Keratinocyte (primary cell): ENCODE measurements around the gene RDH13. TPM values are rescaled to one million over a fixed set of nuclear protein-coding genes. Genes with fewer than 3 reads are reported as not detected.

Experiments
- DNase-seq: peaks from one replicate; pipeline ENCODE4 v3.0.0-alpha.2; 2011; ENCODE audit warnings: low read depth, missing footprints, low spot score
- FAIRE-seq: peaks from 2 replicates; lab custom pipeline; 2011; peaks lifted over from hg19 to GRCh38; lab: Jason Lieb, UNC
- H2AFZ ChIP-seq: 2 replicates; pipeline ENCODE4 v1.6.0; 2012; ENCODE audit warnings: low read length, control low read depth, inconsistent platforms; ENCODE audit not compliant: control insufficient read depth
- H3K27ac ChIP-seq: 2 replicates; pipeline ENCODE4 v1.5.1; 2011; ENCODE audit warnings: low read length; ENCODE audit not compliant: control insufficient read depth, insufficient read depth
- H3K27me3 ChIP-seq: 3 replicates; pipeline ENCODE4 v1.6.0; 2011; ENCODE audit warnings: low read length; ENCODE audit not compliant: control insufficient read depth, insufficient read depth; ENCODE audit errors: extremely low read depth
- H3K36me3 ChIP-seq, 2 experiments: 2 replicates in 1 of 2; 3 replicates in 1 of 2; pipeline ENCODE4 v1.5.1; 2011; ENCODE audit warnings: low read length in 2 of 2, mild to moderate bottlenecking in 1 of 2; ENCODE audit not compliant: control insufficient read depth in 2 of 2, insufficient read depth in 2 of 2; ENCODE audit errors: extremely low read depth in 1 of 2
- H3K4me1 ChIP-seq: 3 replicates; pipeline ENCODE4 v1.5.1; 2011; ENCODE audit warnings: low read length; ENCODE audit not compliant: control insufficient read depth, insufficient read depth; ENCODE audit errors: extremely low read depth
- H3K4me2 ChIP-seq: 3 replicates; pipeline ENCODE4 v1.6.0; 2011; ENCODE audit warnings: low read depth, low read length; ENCODE audit not compliant: control insufficient read depth, insufficient read depth; ENCODE audit errors: extremely low read depth
- H3K4me3 ChIP-seq, 3 experiments: fragments of 200-600 bp in 1 of 3; sonication (generic) in 1 of 3; 2 replicates in 2 of 3; 3 replicates in 1 of 3; pipeline ENCODE4 v1.5.1; 2011 to 2016; ENCODE audit warnings: low read length in 3 of 3, mild to moderate bottlenecking in 3 of 3, control low read depth in 2 of 3, inconsistent platforms in 1 of 3, low read depth in 1 of 3, mixed read lengths in 1 of 3, mixed run types in 1 of 3, moderate library complexity in 1 of 3; ENCODE audit not compliant: control insufficient read depth in 2 of 3, insufficient read depth in 2 of 3; ENCODE audit errors: extremely low read depth in 1 of 3
- H3K79me2 ChIP-seq: 2 replicates; pipeline ENCODE4 v1.6.0; 2012; ENCODE audit warnings: low read length; ENCODE audit not compliant: control insufficient read depth, insufficient read depth
- H3K9ac ChIP-seq: 3 replicates; pipeline ENCODE4 v1.6.0; 2011; ENCODE audit warnings: low read length; ENCODE audit not compliant: control insufficient read depth, insufficient read depth; ENCODE audit errors: extremely low read depth
- H3K9me1 ChIP-seq: 3 replicates; pipeline ENCODE4 v1.6.0; 2011; ENCODE audit warnings: low read length; ENCODE audit not compliant: control insufficient read depth, insufficient read depth; ENCODE audit errors: extremely low read depth
- H3K9me3 ChIP-seq: 2 replicates; pipeline ENCODE4 v1.5.1; 2012; ENCODE audit warnings: low read depth, low read length; ENCODE audit not compliant: control insufficient read depth
- H4K20me1 ChIP-seq: 3 replicates; pipeline ENCODE4 v1.6.0; 2011; ENCODE audit warnings: low read length; ENCODE audit not compliant: control insufficient read depth, insufficient read depth; ENCODE audit errors: extremely low read depth
- CTCF ChIP-seq, 3 experiments: IDR thresholded peaks in 1 of 3; conservative IDR thresholded peaks in 1 of 3; optimal IDR thresholded peaks in 1 of 3; 2 replicates in 2 of 3; 3 replicates in 1 of 3; pipeline versions ENCODE3 to v1.5.1; 2011; ENCODE audit warnings: low read length in 3 of 3, mild to moderate bottlenecking in 3 of 3, moderate library complexity in 2 of 3, control low read depth in 1 of 3, inconsistent platforms in 1 of 3; ENCODE audit not compliant: insufficient read depth in 2 of 3; ENCODE audit errors: extremely low read depth in 1 of 3
- EZH2 ChIP-seq: IDR thresholded peaks from one replicate; pipeline ENCODE4 v1.6.1; 2012; ENCODE audit warnings: inconsistent platforms, mild to moderate bottlenecking, low read length, moderate library complexity
- dilution Hi-C: fragments of 300-500 bp; cut with MboI; formaldehyde crosslinking; loops from one replicate; pipeline ENCODE4 v1.7.0; 2020; ENCODE audit warnings: low sequenced_read_pairs; ENCODE audit not compliant: extremely low pct_ligation_motif_present
- polyA plus RNA-seq, 5 experiments: library from polyadenylated mRNA; depleted of rRNA in 3 of 5; stranded (reverse) in 3 of 5; stranded (forward) in 1 of 5; unstranded in 1 of 5; fragments of >200 nt; gene quantifications; 1 replicate in 1 of 5; 2 replicates in 3 of 5; 3 replicates in 1 of 5; pipeline versions ENCODE4 v1.2.1 to v1.2.3, GENCODE V29; 2011 to 2012; ENCODE audit warnings: missing spikeins in 2 of 5, low read depth in 1 of 5, low replicate concordance in 1 of 5

RDH13 gene
- polyA plus RNA-seq, 1 donor (not counting 4 experiments of a cell fraction or from before 2014, with no cell fraction given), result 10.6 TPM

GRCh38 chr19:55099557-55100506 lies 36.9 kb upstream of the RDH13 start:
- H3K27ac ChIP-seq, result no peak overlapping the region
- no peak for FAIRE-seq

GRCh38 chr19:55098716-55099556 lies 36.0 kb upstream of the RDH13 start:
- H2AFZ ChIP-seq, result no peak overlapping the region
- H3K9me3 ChIP-seq, result no peaks in the 10 kb centered on the region
- H3K4me2 ChIP-seq, result no peak overlapping the region
- no peak overlapping the region for H3K9ac ChIP-seq
- H3K4me1 ChIP-seq, result no peaks in the 10 kb centered on the region
- no peak overlapping the region for H3K4me3 ChIP-seq
- peaks cover 3 to 33% of the 10 kb centered on the region in 2 experiments for H3K36me3 ChIP-seq
- H3K27ac ChIP-seq, result no peak overlapping the region
- H3K9me1 ChIP-seq, result no peaks in the 10 kb centered on the region
- dilution Hi-C loops, result no loop called here
- DNase-seq (no peak), FAIRE-seq (no peak)
- H4K20me1 ChIP-seq, result peaks cover 7% of the 10 kb centered on the region
- no peaks in the 10 kb centered on the region for H3K79me2 ChIP-seq
- H3K27me3 ChIP-seq, result no peaks in the 10 kb centered on the region
- TF ChIP-seq CTCF (optimal IDR thresholded peaks at IDR 0.05 in 1 of 3, IDR thresholded peaks at IDR 0.05 in 1 of 3, conservative IDR thresholded peaks at IDR 0.05 in 1 of 3; ENCODE audit: extremely low read depth in 1 of 3, insufficient read depth in 2 of 3, low read length in 3 of 3) (no peak), EZH2 (no peak)

More at GRCh38 chr19:55099557-55100506, 36.9 kb upstream of the RDH13 start:
- H3K9me1 ChIP-seq, result no peaks in the 10 kb centered on the region
- no peaks in the 10 kb centered on the region for H3K9me3 ChIP-seq
- H3K79me2 ChIP-seq, result no peaks in the 10 kb centered on the region
- no peak overlapping the region for H3K4me2 ChIP-seq
- H3K27me3 ChIP-seq, result no peaks in the 10 kb centered on the region
- no peaks in the 10 kb centered on the region for H3K4me1 ChIP-seq
- no peak overlapping the region for H2AFZ ChIP-seq
- H3K4me3 ChIP-seq, result no peak overlapping the region
- H3K9ac ChIP-seq, result no peak overlapping the region
- H3K36me3 ChIP-seq, result peaks cover 3 to 30% of the 10 kb centered on the region in 2 experiments
- H4K20me1 ChIP-seq, result peaks cover 7% of the 10 kb centered on the region
- no peak for DNase-seq
- dilution Hi-C loops, result no loop called here
- no peak for TF ChIP-seq EZH2
- peak in 1 of 3 experiments; percentile 26 for TF ChIP-seq CTCF (optimal IDR thresholded peaks at IDR 0.05 in 1 of 3, IDR thresholded peaks at IDR 0.05 in 1 of 3, conservative IDR thresholded peaks at IDR 0.05 in 1 of 3; ENCODE audit: extremely low read depth in 1 of 3, insufficient read depth in 2 of 3, low read length in 3 of 3)
